H9 (cell line): ENCODE results near the gene YKT6. TPM values are rescaled to one million over a fixed set of nuclear protein-coding genes. Genes with fewer than 3 reads are reported as not detected.
A peak's percentile ranks its signal among the peaks of the same experiment; 100 is the strongest.

Experiments
- DNase-seq: peaks from one replicate; pipeline ENCODE4 v3.0.0-alpha.2; 2017
- H2AFZ ChIP-seq: one replicate; pipeline ENCODE4 v1.6.1; 2013; ENCODE audit warnings: mild to moderate bottlenecking, low read length, control low read depth, moderate library complexity
- H2AK5ac ChIP-seq: 2 replicates; pipeline ENCODE4 v1.6.1; 2013; ENCODE audit warnings: low read length, control low read depth, mixed read lengths; ENCODE audit not compliant: insufficient read length
- H2BK120ac ChIP-seq: one replicate; pipeline ENCODE4 v1.6.1; 2013; ENCODE audit warnings: low read depth, mild to moderate bottlenecking, low read length, control low read depth, inconsistent platforms; ENCODE audit not compliant: poor library complexity, severe bottlenecking
- H2BK12ac ChIP-seq: 2 replicates; pipeline ENCODE4 v1.6.1; 2013; ENCODE audit warnings: low read length, control low read depth, mixed read lengths, low read depth; ENCODE audit not compliant: insufficient read length
- H2BK15ac ChIP-seq: 2 replicates; pipeline ENCODE4 v1.6.1; 2013; ENCODE audit warnings: low read depth, low read length, control low read depth
- H2BK20ac ChIP-seq: one replicate; pipeline ENCODE4 v1.6.1; 2013; ENCODE audit warnings: low read depth, mild to moderate bottlenecking, low read length, control low read depth, inconsistent platforms; ENCODE audit not compliant: poor library complexity, severe bottlenecking
- H2BK5ac ChIP-seq: 2 replicates; pipeline ENCODE4 v1.6.1; 2013; ENCODE audit warnings: low read length, control low read depth, mixed read lengths; ENCODE audit not compliant: insufficient read length
- H3K14ac ChIP-seq: 2 replicates; pipeline ENCODE4 v1.6.1; 2013; ENCODE audit warnings: low read length, control low read depth; ENCODE audit not compliant: insufficient read depth
- H3K18ac ChIP-seq: 2 replicates; pipeline ENCODE4 v1.6.1; 2013; ENCODE audit warnings: low read depth, mild to moderate bottlenecking, mixed read lengths, low read length, control low read depth; ENCODE audit not compliant: insufficient read length
- H3K23ac ChIP-seq: 2 replicates; pipeline ENCODE4 v1.6.1; 2013; ENCODE audit warnings: low read length, control low read depth, mixed read lengths, low read depth; ENCODE audit not compliant: insufficient read length
- H3K23me2 ChIP-seq: 2 replicates; pipeline ENCODE4 v1.6.1; 2013; ENCODE audit warnings: low read depth, mild to moderate bottlenecking, mixed read lengths, low read length, control low read depth; ENCODE audit not compliant: insufficient read length, poor library complexity, severe bottlenecking
- H3K27ac ChIP-seq: 2 replicates; pipeline ENCODE4 v1.5.1; 2013; ENCODE audit warnings: low read length, control low read depth, mixed read lengths, low read depth; ENCODE audit not compliant: insufficient read length
- H3K27me3 ChIP-seq: 2 replicates; pipeline ENCODE4 v1.6.1; 2013; ENCODE audit warnings: low read length, control low read depth, inconsistent platforms; ENCODE audit not compliant: insufficient read depth
- H3K4ac ChIP-seq: 2 replicates; pipeline ENCODE4 v1.6.1; 2013; ENCODE audit warnings: low read depth, mild to moderate bottlenecking, control low read depth, inconsistent platforms, low read length, moderate library complexity
- H3K4me1 ChIP-seq: 2 replicates; pipeline ENCODE4 v1.6.1; 2013; ENCODE audit warnings: low read length, control low read depth, inconsistent platforms; ENCODE audit not compliant: insufficient read depth
- H3K4me2 ChIP-seq: 2 replicates; pipeline ENCODE4 v1.6.1; 2013; ENCODE audit warnings: low read length, control low read depth, mixed read lengths; ENCODE audit not compliant: insufficient read length, insufficient read depth
- H3K56ac ChIP-seq: 2 replicates; pipeline ENCODE4 v1.6.1; 2013; ENCODE audit warnings: low read depth, mild to moderate bottlenecking, mixed read lengths, low read length, control low read depth; ENCODE audit not compliant: insufficient read length
- H3K79me1 ChIP-seq: 2 replicates; pipeline ENCODE4 v1.6.1; 2013; ENCODE audit warnings: low read depth, mild to moderate bottlenecking, moderate library complexity, low read length, control low read depth, inconsistent platforms; ENCODE audit not compliant: insufficient read depth, poor library complexity, severe bottlenecking
- H3K79me2 ChIP-seq: 2 replicates; pipeline ENCODE4 v1.6.1; 2013; ENCODE audit warnings: low read length, control low read depth, inconsistent platforms; ENCODE audit not compliant: insufficient read depth
- H3K9ac ChIP-seq: 2 replicates; pipeline ENCODE4 v1.6.1; 2013; ENCODE audit warnings: low read length, control low read depth, mixed read lengths; ENCODE audit not compliant: insufficient read length; ENCODE audit errors: extremely low read depth
- H3K9me3 ChIP-seq: one replicate; pipeline ENCODE4 v1.6.1; 2013; ENCODE audit warnings: low read depth, low read length, inconsistent platforms; ENCODE audit not compliant: control insufficient read depth
- H3T11ph ChIP-seq: one replicate; pipeline ENCODE4 v1.6.1; 2013; ENCODE audit warnings: mild to moderate bottlenecking, low read length, control low read depth, inconsistent platforms
- H4K20me1 ChIP-seq: one replicate; pipeline ENCODE4 v1.6.1; 2013; ENCODE audit not compliant: control insufficient read depth, insufficient read length, insufficient read depth
- H4K5ac ChIP-seq: 2 replicates; pipeline ENCODE4 v1.6.1; 2013; ENCODE audit warnings: low read depth, mild to moderate bottlenecking, mixed read lengths, low read length, control low read depth; ENCODE audit not compliant: insufficient read length
- H4K8ac ChIP-seq: replicated peaks from 2 replicates; pipeline ENCODE4 v1.6.1; 2013; ENCODE audit warnings: low read length, control low read depth, mixed read lengths, low read depth; ENCODE audit not compliant: insufficient read length
- H4K91ac ChIP-seq: 2 replicates; pipeline ENCODE4 v1.6.1; 2013; ENCODE audit warnings: low read depth, mild to moderate bottlenecking, moderate library complexity, mixed read lengths, low read length, control low read depth; ENCODE audit not compliant: insufficient read length
- H3K27ac Mint-ChIP-seq, 3 experiments: 2 replicates in 2 of 3; 3 replicates in 1 of 3; pipeline ENCODE4 v1.8.0; 2020 to 2021; ENCODE audit warnings: mixed read lengths in 3 of 3, mild to moderate bottlenecking in 1 of 3, moderate library complexity in 1 of 3
- H3K27me3 Mint-ChIP-seq: 2 replicates; pipeline ENCODE4 v1.8.0; 2021; ENCODE audit warnings: low read depth, mild to moderate bottlenecking, moderate library complexity, mixed read lengths
- H3K36me3 Mint-ChIP-seq, 3 experiments: 2 replicates in 2 of 3; 3 replicates in 1 of 3; pipeline ENCODE4 v1.8.0; 2020 to 2021; ENCODE audit warnings: low read depth in 3 of 3, mixed read lengths in 3 of 3; ENCODE audit not compliant: insufficient read depth in 1 of 3
- H3K4me1 Mint-ChIP-seq, 2 experiments: 2 replicates each; pipeline ENCODE4 v1.8.0; 2020; ENCODE audit warnings: mixed read lengths in 2 of 2
- H3K4me3 Mint-ChIP-seq, 2 experiments: 2 replicates in 1 of 2; 3 replicates in 1 of 2; pipeline ENCODE4 v1.8.0; 2020 to 2021; ENCODE audit warnings: mild to moderate bottlenecking in 2 of 2, mixed read lengths in 2 of 2, moderate library complexity in 1 of 2
- H3K9me3 Mint-ChIP-seq, 2 experiments: 2 replicates in 1 of 2; 3 replicates in 1 of 2; pipeline ENCODE4 v1.8.0; 2020; ENCODE audit warnings: mild to moderate bottlenecking in 2 of 2, mixed read lengths in 2 of 2, moderate library complexity in 1 of 2
- WGBS: extraction: QIAGEN DNeasy Blood & Tissue Kit; methylation state at CpG from one replicate; pipeline ENCODE4 v1.1.7; 2013; ENCODE audit warnings: missing lambda C conversion rate, low lambda C conversion rate, mixed read lengths; ENCODE audit not compliant: insufficient read length; ENCODE audit errors: extremely low coverage; 5-methylcytosine and 5-hydroxymethylcytosine counted together
- total RNA-seq: library from RNA; stranded (reverse); gene quantifications from 2 replicates; pipeline ENCODE4 v1.2.1, GENCODE V29; 2021
- TF ChIP-seq, protein P1 (sequence below): fragments of 200-600 bp; sonication (generic); conservative IDR thresholded peaks from 3 replicates; pipeline ENCODE4 v1.8.0; 2021; ENCODE audit warnings: antibody characterized with exemption, mild to moderate bottlenecking

YKT6 gene
- total RNA-seq, 1 experiment from 2014 or later, result 104 TPM

DNA sequence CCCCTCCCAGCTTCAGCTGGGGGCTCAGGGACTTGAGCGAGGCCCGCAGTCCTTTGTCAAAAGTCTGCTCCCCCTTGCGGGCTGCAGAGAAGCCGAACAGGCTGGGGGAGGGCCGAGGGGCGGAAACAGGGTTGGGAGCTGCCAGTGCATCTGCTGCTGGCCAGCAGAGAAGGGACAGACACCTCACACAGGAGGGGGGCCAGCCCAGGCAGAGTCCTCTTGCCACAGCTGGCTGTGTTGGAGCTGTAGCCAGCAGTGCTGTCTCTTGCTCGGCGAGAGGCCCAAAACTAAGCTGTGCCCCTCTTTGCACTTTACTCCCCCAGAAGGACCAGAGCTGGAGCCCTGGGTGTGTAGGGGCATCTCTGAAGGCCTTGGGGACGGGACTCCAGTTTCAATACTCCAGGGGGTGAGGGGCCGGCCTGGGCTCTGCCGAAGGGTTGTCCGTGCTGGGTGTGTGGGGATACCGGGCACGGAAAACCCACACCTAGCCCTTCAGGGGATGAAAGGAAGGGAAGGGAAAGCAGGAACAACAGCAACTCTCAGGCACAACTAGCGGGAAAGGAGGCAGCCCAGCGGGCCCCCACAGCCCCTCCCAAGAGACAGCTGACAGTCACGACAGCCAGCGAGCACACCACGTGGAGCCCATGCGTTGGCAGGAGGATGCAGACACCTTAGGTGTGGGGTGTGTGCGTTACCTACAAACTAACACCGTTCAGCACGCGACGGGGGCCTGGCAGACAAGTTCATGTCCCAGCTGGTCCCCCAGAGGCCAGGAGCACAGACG lies 17.8 kb downstream of the YKT6 start:
- Histone ChIP-seq H2AK5ac (no peak overlapping the region), H3K79me2 (no peaks in the 10 kb centered on the region), H2AFZ (no peak overlapping the region), H3K23ac (no peak overlapping the region), H3K4ac (no peak overlapping the region), H3K14ac (no peak overlapping the region), H3K27ac (no peak overlapping the region), H2BK12ac (no peak overlapping the region), H3K9me3 (no peaks in the 10 kb centered on the region), H4K20me1 (no peaks in the 10 kb centered on the region), H4K8ac (no peak overlapping the region), H2BK120ac (no peak overlapping the region), H4K91ac (no peak overlapping the region), H3K4me1 (no peaks in the 10 kb centered on the region), H2BK5ac (no peak overlapping the region), H2BK15ac (no peak overlapping the region), H3K18ac (no peak overlapping the region), H3K56ac (no peak overlapping the region), H4K5ac (no peak overlapping the region), H2BK20ac (no peak overlapping the region), H3K79me1 (no peaks in the 10 kb centered on the region), H3K9ac (no peak overlapping the region), H3T11ph (no peak overlapping the region), H3K4me2 (no peak overlapping the region), H3K23me2 (no peaks in the 10 kb centered on the region), H3K27me3 (no peaks in the 10 kb centered on the region)
- H3K9me3 Mint-ChIP-seq, result no peaks in the 10 kb centered on the region; a peak in 1 of 5 replicates
- H3K27ac Mint-ChIP-seq, result peak overlapping the region; percentile 84 to 97 (median 92); a peak in 6 of 7 replicates
- H3K4me1 Mint-ChIP-seq, result peaks cover 37 to 62% of the 10 kb centered on the region in 2 experiments
- peak overlapping the region in 1 of 2 experiments; percentile 61; a peak in 3 of 5 replicates for H3K4me3 Mint-ChIP-seq
- DNase-seq, result peak; percentile 94
- H3K36me3 Mint-ChIP-seq, result peaks cover 0 to 2% (median 0%) of the 10 kb centered on the region in 3 experiments; a peak in 2 of 7 replicates
- no peaks in the 10 kb centered on the region; the same call in 1 of the 2 replicates for H3K27me3 Mint-ChIP-seq
- TF ChIP-seq, protein P1, sequence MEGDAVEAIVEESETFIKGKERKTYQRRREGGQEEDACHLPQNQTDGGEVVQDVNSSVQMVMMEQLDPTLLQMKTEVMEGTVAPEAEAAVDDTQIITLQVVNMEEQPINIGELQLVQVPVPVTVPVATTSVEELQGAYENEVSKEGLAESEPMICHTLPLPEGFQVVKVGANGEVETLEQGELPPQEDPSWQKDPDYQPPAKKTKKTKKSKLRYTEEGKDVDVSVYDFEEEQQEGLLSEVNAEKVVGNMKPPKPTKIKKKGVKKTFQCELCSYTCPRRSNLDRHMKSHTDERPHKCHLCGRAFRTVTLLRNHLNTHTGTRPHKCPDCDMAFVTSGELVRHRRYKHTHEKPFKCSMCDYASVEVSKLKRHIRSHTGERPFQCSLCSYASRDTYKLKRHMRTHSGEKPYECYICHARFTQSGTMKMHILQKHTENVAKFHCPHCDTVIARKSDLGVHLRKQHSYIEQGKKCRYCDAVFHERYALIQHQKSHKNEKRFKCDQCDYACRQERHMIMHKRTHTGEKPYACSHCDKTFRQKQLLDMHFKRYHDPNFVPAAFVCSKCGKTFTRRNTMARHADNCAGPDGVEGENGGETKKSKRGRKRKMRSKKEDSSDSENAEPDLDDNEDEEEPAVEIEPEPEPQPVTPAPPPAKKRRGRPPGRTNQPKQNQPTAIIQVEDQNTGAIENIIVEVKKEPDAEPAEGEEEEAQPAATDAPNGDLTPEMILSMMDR, result peak; percentile 54; the same call in 2 of the 3 replicates
- no CpG with 5 or more reads among the region's 26 CpGs for WGBS
